ENCODE data around the gene CALML6. TPM values are rescaled to one million over a fixed set of nuclear protein-coding genes. Genes with fewer than 3 reads are reported as not detected.

Gene CALML6
- polyA plus RNA-seq, 1 donor from 2014 or later = not detected

GRCh38 chr1:1928231-1929101 lies 13.4 kb downstream of the CALML6 start:
- H3K79me2 ChIP-seq (replicated peaks; ENCODE audit: insufficient read depth, low read length) = no peaks in the 10 kb centered on the region
- no peak overlapping the region for H3K4me3 ChIP-seq (ENCODE audit: low read length)
- no peaks in the 10 kb centered on the region for H3K9me2 ChIP-seq (ENCODE audit: insufficient read depth, low read length)
- no peaks in the 10 kb centered on the region for H4K20me1 ChIP-seq (ENCODE audit: insufficient read depth)
- H3F3A ChIP-seq (ENCODE audit: insufficient read depth, low read length, poor library complexity, severe bottlenecking) = no peaks in the 10 kb centered on the region
- H2AFZ ChIP-seq (ENCODE audit: low read depth, low read length) = no peak overlapping the region
- H3K9me3 ChIP-seq (ENCODE audit: low read length) = no peaks in the 10 kb centered on the region
- H3K27ac ChIP-seq (ENCODE audit: low read length) = no peak overlapping the region
- TF ChIP-seq SMC3 (conservative IDR thresholded peaks at IDR 0.05; ENCODE audit: poor library complexity) (no peak), RAD21 (conservative IDR thresholded peaks at IDR 0.05) (no peak), MXI1 (conservative IDR thresholded peaks at IDR 0.05; ENCODE audit: poor library complexity, severe bottlenecking) (no peak), CTCF (IDR thresholded peaks at IDR 0.05; ENCODE audit: poor library complexity, severe bottlenecking) (no peak), EP300 (conservative IDR thresholded peaks at IDR 0.05; ENCODE audit: poor library complexity, severe bottlenecking) (no peak), TAF1 (IDR thresholded peaks at IDR 0.05; ENCODE audit: low read depth) (no peak), POLR2AphosphoS5 (IDR thresholded peaks at IDR 0.05) (no peak), REST (IDR thresholded peaks at IDR 0.05; ENCODE audit: borderline replicate concordance) (no peak), EZH2 (IDR thresholded peaks at IDR 0.05; ENCODE audit: borderline replicate concordance, insufficient read depth, low read length, poor library complexity, severe bottlenecking) (no peak)
- H3K27me3 ChIP-seq (ENCODE audit: insufficient read depth, low read depth, low read length) = no peaks in the 10 kb centered on the region
- no peaks in the 10 kb centered on the region for H3K36me3 ChIP-seq (ENCODE audit: insufficient read depth, low read length)
- H3K9ac ChIP-seq (ENCODE audit: low read length) = no peak overlapping the region
- no peak overlapping the region for H3K4me2 ChIP-seq (ENCODE audit: low read length)

GRCh38 chr1:1929102-1929638 lies 14.1 kb downstream of the CALML6 start:
- no peak overlapping the region for H3K4me2 ChIP-seq (ENCODE audit: low read length)
- H3F3A ChIP-seq (ENCODE audit: insufficient read depth, low read length, poor library complexity, severe bottlenecking) = no peaks in the 10 kb centered on the region
- no peak overlapping the region for H2AFZ ChIP-seq (ENCODE audit: low read depth, low read length)
- no peak overlapping the region for H3K4me3 ChIP-seq (ENCODE audit: low read length)
- H4K20me1 ChIP-seq (ENCODE audit: insufficient read depth) = no peaks in the 10 kb centered on the region
- no peaks in the 10 kb centered on the region for H3K27me3 ChIP-seq (ENCODE audit: insufficient read depth, low read depth, low read length)
- H3K9ac ChIP-seq (ENCODE audit: low read length) = no peak overlapping the region
- no peak overlapping the region for H3K27ac ChIP-seq (ENCODE audit: low read length)
- no peaks in the 10 kb centered on the region for H3K9me2 ChIP-seq (ENCODE audit: insufficient read depth, low read length)
- TF ChIP-seq SMC3 (conservative IDR thresholded peaks at IDR 0.05; ENCODE audit: poor library complexity) = no peak
- no peak for TF ChIP-seq REST (IDR thresholded peaks at IDR 0.05; ENCODE audit: borderline replicate concordance)
- TF ChIP-seq TAF1 (IDR thresholded peaks at IDR 0.05; ENCODE audit: low read depth) = no peak
- no peak for TF ChIP-seq MXI1 (conservative IDR thresholded peaks at IDR 0.05; ENCODE audit: poor library complexity, severe bottlenecking)
- no peak for TF ChIP-seq RAD21 (conservative IDR thresholded peaks at IDR 0.05)
- no peak for TF ChIP-seq EP300 (conservative IDR thresholded peaks at IDR 0.05; ENCODE audit: poor library complexity, severe bottlenecking)
- no peak for TF ChIP-seq EZH2 (IDR thresholded peaks at IDR 0.05; ENCODE audit: borderline replicate concordance, insufficient read depth, low read length, poor library complexity, severe bottlenecking)
- no peak for TF ChIP-seq CTCF (IDR thresholded peaks at IDR 0.05; ENCODE audit: poor library complexity, severe bottlenecking)
- no peaks in the 10 kb centered on the region for H3K9me3 ChIP-seq (ENCODE audit: low read length)
- H3K79me2 ChIP-seq (replicated peaks; ENCODE audit: insufficient read depth, low read length) = no peaks in the 10 kb centered on the region
- no peaks in the 10 kb centered on the region for H3K36me3 ChIP-seq (ENCODE audit: insufficient read depth, low read length)
